Spleen (tissue), 11 donors: ENCODE data around the gene TBXA2R. TPM values are rescaled to one million over a fixed set of nuclear protein-coding genes. Genes with fewer than 3 reads are reported as not detected.
A peak's percentile ranks its signal among the peaks of the same experiment; 100 is the strongest.

Source experiments
- DNase-seq: peaks from one replicate; pipeline ENCODE4 v3.0.0-alpha.2; 2020
- H3K27ac ChIP-seq, 8 donors: fragments of 200-600 bp; sonication (generic) in 7 of 8; 1 replicate in 4 of 8; 2 replicates in 4 of 8; pipeline versions ENCODE4 v1.5.0 to v1.8.0; 2016 to 2021; ENCODE audit warnings: inconsistent platforms in 4 of 8, mild to moderate bottlenecking in 4 of 8, moderate library complexity in 1 of 8
- H3K27me3 ChIP-seq, 7 donors: fragments of 200-600 bp; sonication (generic) in 6 of 7; replicated peaks in 1 of 7; 1 replicate in 4 of 7; 2 replicates in 3 of 7; pipeline versions ENCODE4 v1.5.0 to v1.8.0; 2016 to 2021; ENCODE audit warnings: inconsistent platforms in 3 of 7, mild to moderate bottlenecking in 1 of 7
- H3K36me3 ChIP-seq, 6 donors: fragments of 200-600 bp; sonication (generic) in 5 of 6; 1 replicate in 4 of 6; 2 replicates in 2 of 6; pipeline versions ENCODE4 v1.5.0 to v1.8.0; 2016 to 2021; ENCODE audit warnings: inconsistent platforms in 2 of 6
- H3K4me1 ChIP-seq, 6 donors: fragments of 200-600 bp; sonication (generic) in 5 of 6; 1 replicate in 3 of 6; 2 replicates in 3 of 6; pipeline versions ENCODE4 v1.5.0 to v1.8.0; 2016 to 2021; ENCODE audit warnings: inconsistent platforms in 3 of 6
- H3K4me3 ChIP-seq, 8 donors: fragments of 200-600 bp; sonication (generic) in 7 of 8; 1 replicate in 4 of 8; 2 replicates in 4 of 8; pipeline versions ENCODE4 v1.5.0 to v1.8.0; 2016 to 2021; ENCODE audit warnings: inconsistent platforms in 4 of 8, mild to moderate bottlenecking in 4 of 8, moderate library complexity in 2 of 8
- H3K9me3 ChIP-seq, 8 donors: fragments of 200-600 bp; sonication (generic) in 7 of 8; 1 replicate in 4 of 8; 2 replicates in 4 of 8; pipeline versions ENCODE4 v1.5.0 to v1.8.0; 2016 to 2021; ENCODE audit warnings: inconsistent platforms in 4 of 8
- CTCF ChIP-seq, 11 experiments: fragments of 200-600 bp in 7 of 11; fragments of 450-650 bp in 4 of 11; sonication (generic) in 4 of 11; IDR thresholded peaks in 8 of 11; conservative IDR thresholded peaks in 3 of 11; 1 replicate in 7 of 11; 2 replicates in 4 of 11; pipeline versions ENCODE4 v1.4.0 to v1.8.0; 2016 to 2021; ENCODE audit warnings: antibody characterized with exemption in 11 of 11, inconsistent platforms in 4 of 11, mild to moderate bottlenecking in 1 of 11
- POLR2A ChIP-seq, 3 donors: fragments of 450-650 bp; IDR thresholded peaks; one replicate each; pipeline ENCODE4 v1.5.1; 2017; ENCODE audit warnings: antibody characterized with exemption in 3 of 3, mild to moderate bottlenecking in 1 of 3
- POLR2AphosphoS5 ChIP-seq, 3 donors: sonication (generic); formaldehyde crosslinking; IDR thresholded peaks; one replicate each; pipeline ENCODE4 v1.5.1; 2017; ENCODE audit warnings: antibody characterized with exemption in 3 of 3
- WGBS, 5 donors: extraction: QIAGEN DNeasy Blood & Tissue Kit in 3 of 5; methylation state at CpG; one replicate each; pipeline versions ENCODE4 v1.1.5 to v1.1.7; 2013 to 2018; 5-methylcytosine and 5-hydroxymethylcytosine counted together
- intact Hi-C: fragments of 100-400 bp; cut with DNase I; formaldehyde crosslinking; loops from one replicate; pipeline ENCODE4 v1.15.0; 2023; ENCODE audit warnings: low total_unique reads
- polyA plus RNA-seq, 3 donors: library from polyadenylated mRNA; stranded (reverse); fragments of 200-250 nt; gene quantifications; one replicate each; pipeline ENCODE4 v1.2.1, GENCODE V29; 2013
- total RNA-seq, 7 donors: library from RNA; depleted of rRNA in 3 of 7; stranded (reverse); fragments of >200 nt in 3 of 7; fragmentation: NEBNext Ultra II Directional in 4 of 7; extraction: Animal tissue kit (Norgen Biotek cat#: 25700) in 4 of 7; gene quantifications; one replicate each; pipeline versions ENCODE4 v1.1.0 to v1.2.1, GENCODE V29; 2016 to 2021
- donor health status: healthy with polysubstance abuse.
- donor health status: DM: no; HTN: no; CAD: no; lungs with moderate emphysema.
- donor health status: DM: no; HTN: no; CAD: no.
- donor health status: Bipolar disorder and iron deficiency.
- donor health status: healthy.
- donor health status: DM: no; HTN: no; CAD: no.
- donor health status: DM: yes; HTN: yes; CAD: no.

Gene TBXA2R
- total and polyA plus RNA-seq, 10 donors, result 2.1 to 16.1 (median 10.5) TPM

GRCh38 chr19:3618811-3619630, 12.3 kb upstream of the TBXA2R start:
- 88 to 92% (median 89%) methylated on average over 15 to 31 of the region's 31 CpGs for WGBS, 5 donors
- peaks cover 0 to 94% (median 44%) of the 10 kb centered on the region in 6 donors for H3K36me3 ChIP-seq
- peaks cover 0 to 39% (median 26%) of the 10 kb centered on the region in 6 donors for H3K4me1 ChIP-seq
- intact Hi-C loops, result loop anchor here (5.0 to 10.0 kb wide), 2 partner anchors 37 to 64 kb away; partner anchors contain the start of gene MFSD12
- DNase-seq, result no peak
- no peaks in the 10 kb centered on the region for H3K27me3 ChIP-seq
- peak overlapping the region in 1 of 8 donors; percentile 60 for H3K4me3 ChIP-seq
- H3K27ac ChIP-seq, result no peak overlapping the region
- no peaks in the 10 kb centered on the region for H3K9me3 ChIP-seq
- TF ChIP-seq POLR2A (IDR thresholded peaks at IDR 0.05) (no peak), CTCF (IDR thresholded peaks at IDR 0.05 in 8 of 11, conservative IDR thresholded peaks at IDR 0.05 in 3 of 11) (peak in 6 of 11 experiments; percentile 9 to 71 (median 47))

- no peaks in the 10 kb centered on the region for H3K27me3 ChIP-seq
- DNase-seq, result peak; percentile 90
- peaks cover 0 to 33% (median 22%) of the 10 kb centered on the region in 6 donors for H3K4me1 ChIP-seq
- H3K36me3 ChIP-seq, result peaks cover 0 to 94% (median 49%) of the 10 kb centered on the region in 6 donors
- H3K4me3 ChIP-seq, result peak overlapping the region in 3 of 8 donors; percentile 21 to 60 (median 32)
- H3K27ac ChIP-seq, result peak overlapping the region in 5 of 8 donors; percentile 53 to 69 (median 61)
- H3K9me3 ChIP-seq, result no peaks in the 10 kb centered on the region
- intact Hi-C loops, result loop anchor here (5.0 to 10.0 kb wide), 2 partner anchors 36 to 63 kb away; partner anchors contain the start of gene MFSD12
- peak; percentile 50 to 76 (median 72) for TF ChIP-seq POLR2AphosphoS5 (IDR thresholded peaks at IDR 0.05)
- peak; percentile 80 to 97 (median 92) for TF ChIP-seq CTCF (IDR thresholded peaks at IDR 0.05 in 8 of 11, conservative IDR thresholded peaks at IDR 0.05 in 3 of 11)
- TF ChIP-seq POLR2A (IDR thresholded peaks at IDR 0.05), result no peak
- 32 to 67% (median 44%) methylated on average over 15 to 31 of the region's 31 CpGs for WGBS, 5 donors
Observed at GRCh38 chr19:3618144-3618810, 11.6 kb upstream of the TBXA2R start.

- no peaks in the 10 kb centered on the region for H3K27me3 ChIP-seq
- TF ChIP-seq CTCF (IDR thresholded peaks at IDR 0.05 in 8 of 11, conservative IDR thresholded peaks at IDR 0.05 in 3 of 11) (no peak), POLR2AphosphoS5 (IDR thresholded peaks at IDR 0.05) (peak in 1 of 3 donors; percentile 53)
- no peaks in the 10 kb centered on the region for H3K9me3 ChIP-seq
- peaks cover 0 to 94% (median 49%) of the 10 kb centered on the region in 6 donors for H3K36me3 ChIP-seq
- peak overlapping the region in 4 of 8 donors; percentile 13 to 60 (median 26) for H3K4me3 ChIP-seq
- no peak for DNase-seq
- H3K4me1 ChIP-seq, result peaks cover 0 to 38% (median 24%) of the 10 kb centered on the region in 6 donors
- WGBS, 5 donors, result 23 to 35% (median 26%) methylated on average over 19 of the region's 19 CpGs
- intact Hi-C loops, result loop anchor here (5.0 to 10.0 kb wide), 2 partner anchors 35 to 63 kb away; partner anchors contain the start of gene MFSD12
- peak overlapping the region in 6 of 8 donors; percentile 48 to 69 (median 60) for H3K27ac ChIP-seq
Observed at GRCh38 chr19:3617463-3617862, 10.8 kb upstream of the TBXA2R start.
